A673 (cell line): ENCODE measurements around the gene LAMTOR4.

Source experiments
- CTCF ChIP-seq: fragments of 300-800, 200-600 bp; sonication (generic); conservative IDR thresholded peaks from 2 replicates; pipeline ENCODE4 v1.5.1; 2017; ENCODE audit warnings: low read depth, mild to moderate bottlenecking, antibody characterized with exemption, low read length, moderate library complexity, mixed read lengths
- EZH2 ChIP-seq: fragments of 200-600 bp; sonication (generic); IDR thresholded peaks from 2 replicates; pipeline ENCODE4 v1.6.1; 2017; ENCODE audit warnings: borderline replicate concordance, low read depth, mild to moderate bottlenecking, mixed read lengths, antibody characterized with exemption, low read length; ENCODE audit not compliant: poor library complexity, severe bottlenecking

- no peak for TF ChIP-seq CTCF
- TF ChIP-seq EZH2, result no peak
These were observed 7.8 kb downstream of the LAMTOR4 start for GRCh38 chr7:100156331-100157068.
